Astrocyte of the spinal cord (primary cell): ENCODE measurements around the gene RPL15.

Experiments used
- DNase-seq: peaks from one replicate; pipeline ENCODE4 v3.0.0; 2011; ENCODE audit warnings: low read depth, low spot score
- H3K4me3 ChIP-seq: 2 replicates; pipeline ENCODE4 v1.5.1; 2011; ENCODE audit warnings: low read depth, mild to moderate bottlenecking, low read length, moderate library complexity
- CTCF ChIP-seq: IDR thresholded peaks from 2 replicates; pipeline ENCODE4 v1.5.1; 2012; ENCODE audit warnings: low read depth, mild to moderate bottlenecking, low read length, inconsistent platforms
- in situ Hi-C: cut with HindIII; loops from 2 replicates; pipeline ENCODE4 v1.10.0; 2017; ENCODE audit warnings: low sequenced_read_pairs

The RPL15 gene

DNA sequence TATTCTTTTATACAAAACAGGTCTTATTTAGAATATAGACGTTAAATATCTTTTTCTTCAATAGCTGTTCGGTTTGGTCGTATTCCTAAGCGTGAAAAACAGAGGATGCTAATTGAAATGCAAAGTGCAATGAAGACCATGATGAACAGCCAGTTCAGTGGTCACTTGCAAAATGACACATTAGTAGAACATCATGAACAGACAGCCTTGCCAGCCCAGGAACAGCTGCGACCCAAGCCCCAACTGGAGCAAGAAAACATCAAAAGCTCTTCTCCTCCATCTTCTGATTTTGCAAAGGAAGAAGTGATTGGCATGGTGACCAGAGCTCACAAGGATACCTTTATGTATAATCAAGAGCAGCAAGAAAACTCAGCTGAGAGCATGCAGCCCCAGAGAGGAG, 45.0 kb downstream of the RPL15 start:
- no peak for TF ChIP-seq CTCF
- in situ Hi-C loops = no loop called here
- H3K4me3 ChIP-seq = no peak overlapping the region

DNA sequence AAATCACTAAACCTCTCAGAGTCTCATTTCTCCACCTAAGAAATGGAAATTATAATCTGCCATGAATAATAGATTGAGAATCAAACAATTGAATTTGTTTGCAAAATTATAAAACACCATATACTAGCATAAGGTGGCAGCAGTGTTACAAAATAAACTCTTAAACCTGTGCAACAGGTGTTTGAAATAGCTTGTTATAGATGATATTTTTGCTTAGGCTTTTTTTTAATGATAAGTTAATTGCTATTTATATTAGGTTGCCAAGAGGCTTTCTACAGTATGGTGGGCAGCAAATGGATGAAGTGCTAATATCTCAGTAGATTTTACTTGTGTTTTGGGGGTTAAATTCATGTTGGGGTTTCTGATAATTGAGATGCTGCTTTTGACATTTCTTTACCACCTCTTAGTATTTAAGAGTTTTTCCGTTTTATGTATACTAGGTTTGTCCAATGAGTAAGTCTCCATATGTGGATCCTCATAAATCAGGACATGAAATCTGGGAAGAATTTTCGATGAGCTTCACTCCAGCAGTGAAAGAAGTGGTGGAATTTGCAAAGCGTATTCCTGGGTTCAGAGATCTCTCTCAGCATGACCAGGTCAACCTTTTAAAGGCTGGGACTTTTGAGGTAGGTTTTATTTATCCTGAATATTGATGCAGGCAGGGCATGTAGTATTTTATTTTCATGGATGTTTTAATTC, 47.8 kb downstream of the RPL15 start:
- DNase-seq = no peak
- TF ChIP-seq CTCF = no peak
- no peak overlapping the region for H3K4me3 ChIP-seq
- in situ Hi-C loops = no loop called here

More for the DNA sequence above, 45.0 kb downstream of the RPL15 start:
- DNase-seq = no peak

- in situ Hi-C loops = no loop called here
- TF ChIP-seq CTCF = no peak
- DNase-seq = peak; percentile 63
- no peak overlapping the region for H3K4me3 ChIP-seq
Measured at GRCh38 chr3:23966328-23966727, 49.4 kb downstream of the RPL15 start.

- no peak overlapping the region for H3K4me3 ChIP-seq
- peak; percentile 14 for DNase-seq
- in situ Hi-C loops = no loop called here
- no peak for TF ChIP-seq CTCF
Measured at GRCh38 chr3:23968463-23969184, 51.7 kb downstream of the RPL15 start.

DNA sequence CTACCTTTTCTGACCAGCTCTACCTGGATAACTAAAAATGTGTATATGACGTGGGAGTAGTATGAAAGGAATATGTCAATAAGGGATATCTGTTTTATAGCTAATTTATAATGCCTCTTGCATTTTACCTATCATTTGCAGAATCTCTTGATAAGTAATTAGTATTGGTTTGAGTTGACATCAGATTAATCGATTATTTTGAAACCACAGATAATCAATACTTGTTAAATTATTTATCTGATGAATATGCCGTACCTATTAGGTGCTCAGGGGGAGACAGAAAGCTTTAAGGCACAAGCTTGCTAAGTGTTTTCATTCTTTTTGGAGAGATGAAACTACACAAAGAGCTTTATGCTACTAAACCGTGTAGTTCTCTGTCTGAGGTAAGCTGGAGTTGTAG, 52.5 kb downstream of the RPL15 start:
- H3K4me3 ChIP-seq = no peak overlapping the region
- no peak for DNase-seq
- in situ Hi-C loops = no loop called here
- no peak for TF ChIP-seq CTCF
